Liver (tissue), 9 donors: ENCODE data around the gene SEZ6. TPM values are rescaled to one million over a fixed set of nuclear protein-coding genes. Genes with fewer than 3 reads are reported as not detected.

ENCODE experiments used
- DNase-seq: peaks from one replicate; pipeline ENCODE4 v3.0.0-alpha.2; 2017; ENCODE audit warnings: low spot score
- H3K27ac ChIP-seq, 2 donors: one replicate each; pipeline ENCODE4 v1.7.0; 2013; ENCODE audit warnings: inconsistent platforms in 2 of 2, low read length in 2 of 2, control low read depth in 1 of 2, low read depth in 1 of 2, mild to moderate bottlenecking in 1 of 2
- H3K27me3 ChIP-seq, 4 donors: one replicate each; pipeline versions ENCODE4 v1.6.1 to v1.7.0; 2013; ENCODE audit warnings: low read length in 3 of 4, inconsistent platforms in 1 of 4, mild to moderate bottlenecking in 1 of 4, moderate library complexity in 1 of 4; ENCODE audit not compliant: control insufficient read depth in 4 of 4, insufficient read depth in 4 of 4
- H3K36me3 ChIP-seq, 4 donors: one replicate each; pipeline versions ENCODE4 v1.6.1 to v1.7.0; 2013; ENCODE audit warnings: low read length in 3 of 4, mild to moderate bottlenecking in 3 of 4, low read depth in 1 of 4, moderate library complexity in 1 of 4; ENCODE audit not compliant: control insufficient read depth in 4 of 4, insufficient read depth in 3 of 4
- H3K4me1 ChIP-seq, 4 donors: one replicate each; pipeline versions ENCODE4 v1.6.1 to v1.7.0; 2013; ENCODE audit warnings: low read length in 3 of 4, mild to moderate bottlenecking in 3 of 4, moderate library complexity in 1 of 4; ENCODE audit not compliant: control insufficient read depth in 4 of 4, insufficient read depth in 4 of 4
- H3K4me3 ChIP-seq, 3 donors: one replicate each; pipeline versions ENCODE4 v1.6.1 to v1.7.0; 2013; ENCODE audit warnings: low read length in 3 of 3, control low read depth in 1 of 3, low read depth in 1 of 3, mild to moderate bottlenecking in 1 of 3
- H3K9ac ChIP-seq, 2 donors: one replicate each; pipeline ENCODE4 v1.7.0; 2013; ENCODE audit warnings: low read length in 2 of 2, mild to moderate bottlenecking in 2 of 2, moderate library complexity in 2 of 2, control low read depth in 1 of 2, low read depth in 1 of 2
- H3K9me3 ChIP-seq, 4 donors: one replicate each; pipeline versions ENCODE4 v1.6.1 to v1.7.0; 2013; ENCODE audit warnings: low read length in 3 of 4; ENCODE audit not compliant: control insufficient read depth in 4 of 4
- EGR1 ChIP-seq, 2 donors: IDR thresholded peaks; 2 replicates each; pipeline ENCODE4 v1.6.1; 2016 to 2018; ENCODE audit warnings: antibody characterized with exemption in 2 of 2, low read depth in 2 of 2
- FOXA1 ChIP-seq: IDR thresholded peaks from 2 replicates; pipeline ENCODE4 v1.6.1; 2016; ENCODE audit warnings: antibody characterized with exemption
- FOXA2 ChIP-seq: IDR thresholded peaks from 2 replicates; pipeline ENCODE4 v1.6.1; 2016; ENCODE audit warnings: antibody characterized with exemption
- GABPA ChIP-seq, 2 donors: IDR thresholded peaks in 1 of 2; conservative IDR thresholded peaks in 1 of 2; 2 replicates each; pipeline ENCODE4 v1.6.1; 2016; ENCODE audit warnings: antibody characterized with exemption in 2 of 2, mild to moderate bottlenecking in 1 of 2, moderate library complexity in 1 of 2
- HNF4A ChIP-seq, 2 donors: conservative IDR thresholded peaks; 2 replicates each; pipeline ENCODE4 v1.6.1; 2016; ENCODE audit warnings: antibody characterized with exemption in 2 of 2, mild to moderate bottlenecking in 2 of 2
- JUND ChIP-seq, 2 donors: IDR thresholded peaks; 2 replicates each; pipeline ENCODE4 v1.6.1; 2016; ENCODE audit warnings: antibody characterized with exemption in 2 of 2
- NR2F2 ChIP-seq: IDR thresholded peaks from 2 replicates; pipeline ENCODE4 v1.6.1; 2016; ENCODE audit warnings: antibody characterized with exemption
- RAD21 ChIP-seq, 2 donors: IDR thresholded peaks; 2 replicates each; pipeline ENCODE4 v1.6.1; 2016; ENCODE audit warnings: antibody characterized with exemption in 2 of 2, mild to moderate bottlenecking in 2 of 2
- YY1 ChIP-seq: IDR thresholded peaks from 2 replicates; pipeline ENCODE4 v1.6.1; 2016; ENCODE audit warnings: antibody characterized with exemption, mild to moderate bottlenecking
- WGBS: extraction: QIAGEN DNeasy Blood & Tissue Kit; methylation state at CpG from one replicate; pipeline ENCODE4 v1.1.7; 2013; 5-methylcytosine and 5-hydroxymethylcytosine counted together
- polyA plus RNA-seq, 2 donors: library from polyadenylated mRNA; stranded (reverse) in 1 of 2; unstranded in 1 of 2; fragments of 200-250 nt in 1 of 2; fragments of >200 nt in 1 of 2; fragmentation: Nextera tagmentation in 1 of 2; extraction: Ambion mirVana in 1 of 2; gene quantifications; one replicate each; pipeline versions ENCODE4 v1.2.1 to v1.2.3, GENCODE V29; 2013 to 2015
- total RNA-seq, 2 donors: library from RNA; depleted of rRNA; stranded (reverse); fragments of >200 nt; gene quantifications; one replicate each; pipeline ENCODE4 v1.2.3, GENCODE V29; 2014
- TF ChIP-seq, protein P1 (sequence below): IDR thresholded peaks from 2 replicates; pipeline ENCODE4 v1.6.1; 2016; ENCODE audit warnings: antibody characterized with exemption
- TF ChIP-seq, protein P2 (sequence below): IDR thresholded peaks from 2 replicates; pipeline ENCODE4 v1.6.1; 2016; ENCODE audit warnings: antibody characterized with exemption, mild to moderate bottlenecking
- TF ChIP-seq, protein P3 (sequence below): fragments of 150-350 bp; IDR thresholded peaks from 2 replicates; pipeline ENCODE4 v1.5.1; 2017; ENCODE audit warnings: improper control_type of control experiment, low read depth, low read length; ENCODE audit not compliant: missing input control
- TF ChIP-seq, protein P4 (sequence below): IDR thresholded peaks from 2 replicates; pipeline ENCODE4 v1.6.1; 2016; ENCODE audit warnings: antibody characterized with exemption
- TF ChIP-seq, protein P5 (sequence below): IDR thresholded peaks from 2 replicates; pipeline ENCODE4 v1.6.1; 2016; ENCODE audit warnings: antibody characterized with exemption
- donor health status: healthy.
- donor health status: healthy.
- donor health status: healthy.
- donor health status: healthy.
- donor health status: healthy.

Gene SEZ6
- total and polyA plus RNA-seq, 4 donors, result 0.39 TPM; not detected in 3

DNA sequence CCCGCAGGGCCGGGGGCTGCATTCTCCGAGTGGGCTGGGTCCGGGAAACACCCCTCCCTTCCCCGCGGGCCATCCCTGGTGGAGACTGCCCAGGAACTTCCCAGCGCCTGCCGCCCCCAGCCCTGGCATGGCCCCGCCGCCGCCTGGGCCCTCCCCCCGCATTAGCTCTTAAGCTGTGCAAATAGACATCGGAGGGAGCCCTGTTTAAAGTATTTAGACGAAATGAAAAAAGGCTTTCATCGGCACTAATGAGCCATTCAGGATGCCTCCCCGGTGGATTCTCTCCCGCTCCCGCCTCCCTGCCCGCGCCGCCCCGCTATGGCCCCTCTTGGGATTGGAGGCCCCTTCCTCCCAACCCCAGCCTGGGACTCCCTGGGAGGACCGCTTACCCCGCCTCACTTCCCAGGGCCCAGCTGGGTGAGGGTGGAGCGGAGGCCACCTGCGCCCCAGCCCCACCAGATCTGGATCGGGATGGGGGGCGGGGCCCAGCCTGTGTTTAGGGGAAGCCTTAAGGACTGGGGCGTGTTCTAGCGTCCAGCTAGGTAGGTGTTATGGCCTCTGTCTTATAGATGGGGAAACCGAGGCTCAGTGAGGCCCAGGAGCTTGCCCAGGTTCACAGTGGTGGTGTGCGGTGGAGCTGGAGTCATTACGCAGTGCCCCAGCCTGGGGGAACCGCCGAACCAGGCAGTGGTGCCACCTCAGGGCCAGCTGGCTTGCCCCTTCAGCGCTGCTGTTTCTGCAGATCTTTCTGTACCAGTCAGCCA, 19.7 kb downstream of the SEZ6 start:
- Histone ChIP-seq H3K27ac (no peak overlapping the region), H3K4me1 (peaks cover 0 to 5% (median 2%) of the 10 kb centered on the region in 4 donors), H3K9ac (no peak overlapping the region), H3K4me3 (no peak overlapping the region), H3K9me3 (no peaks in the 10 kb centered on the region), H3K27me3 (no peaks in the 10 kb centered on the region), H3K36me3 (no peaks in the 10 kb centered on the region)
- DNase-seq, result no peak
- TF ChIP-seq FOXA1 (no peak), HNF4A (conservative IDR thresholded peaks at IDR 0.05) (no peak), EGR1 (IDR thresholded peaks at IDR 0.05; ENCODE audit: low read depth in 2 of 2) (no peak), NR2F2 (no peak), GABPA (IDR thresholded peaks at IDR 0.05 in 1 of 2, conservative IDR thresholded peaks at IDR 0.05 in 1 of 2) (no peak), YY1 (no peak), JUND (IDR thresholded peaks at IDR 0.05) (no peak), RAD21 (IDR thresholded peaks at IDR 0.05) (no peak), FOXA2 (no peak)
- TF ChIP-seq, protein P1, sequence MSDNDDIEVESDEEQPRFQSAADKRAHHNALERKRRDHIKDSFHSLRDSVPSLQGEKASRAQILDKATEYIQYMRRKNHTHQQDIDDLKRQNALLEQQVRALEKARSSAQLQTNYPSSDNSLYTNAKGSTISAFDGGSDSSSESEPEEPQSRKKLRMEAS, result no peak
- TF ChIP-seq, protein P2, sequence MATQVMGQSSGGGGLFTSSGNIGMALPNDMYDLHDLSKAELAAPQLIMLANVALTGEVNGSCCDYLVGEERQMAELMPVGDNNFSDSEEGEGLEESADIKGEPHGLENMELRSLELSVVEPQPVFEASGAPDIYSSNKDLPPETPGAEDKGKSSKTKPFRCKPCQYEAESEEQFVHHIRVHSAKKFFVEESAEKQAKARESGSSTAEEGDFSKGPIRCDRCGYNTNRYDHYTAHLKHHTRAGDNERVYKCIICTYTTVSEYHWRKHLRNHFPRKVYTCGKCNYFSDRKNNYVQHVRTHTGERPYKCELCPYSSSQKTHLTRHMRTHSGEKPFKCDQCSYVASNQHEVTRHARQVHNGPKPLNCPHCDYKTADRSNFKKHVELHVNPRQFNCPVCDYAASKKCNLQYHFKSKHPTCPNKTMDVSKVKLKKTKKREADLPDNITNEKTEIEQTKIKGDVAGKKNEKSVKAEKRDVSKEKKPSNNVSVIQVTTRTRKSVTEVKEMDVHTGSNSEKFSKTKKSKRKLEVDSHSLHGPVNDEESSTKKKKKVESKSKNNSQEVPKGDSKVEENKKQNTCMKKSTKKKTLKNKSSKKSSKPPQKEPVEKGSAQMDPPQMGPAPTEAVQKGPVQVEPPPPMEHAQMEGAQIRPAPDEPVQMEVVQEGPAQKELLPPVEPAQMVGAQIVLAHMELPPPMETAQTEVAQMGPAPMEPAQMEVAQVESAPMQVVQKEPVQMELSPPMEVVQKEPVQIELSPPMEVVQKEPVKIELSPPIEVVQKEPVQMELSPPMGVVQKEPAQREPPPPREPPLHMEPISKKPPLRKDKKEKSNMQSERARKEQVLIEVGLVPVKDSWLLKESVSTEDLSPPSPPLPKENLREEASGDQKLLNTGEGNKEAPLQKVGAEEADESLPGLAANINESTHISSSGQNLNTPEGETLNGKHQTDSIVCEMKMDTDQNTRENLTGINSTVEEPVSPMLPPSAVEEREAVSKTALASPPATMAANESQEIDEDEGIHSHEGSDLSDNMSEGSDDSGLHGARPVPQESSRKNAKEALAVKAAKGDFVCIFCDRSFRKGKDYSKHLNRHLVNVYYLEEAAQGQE, result no peak
- TF ChIP-seq, protein P3, sequence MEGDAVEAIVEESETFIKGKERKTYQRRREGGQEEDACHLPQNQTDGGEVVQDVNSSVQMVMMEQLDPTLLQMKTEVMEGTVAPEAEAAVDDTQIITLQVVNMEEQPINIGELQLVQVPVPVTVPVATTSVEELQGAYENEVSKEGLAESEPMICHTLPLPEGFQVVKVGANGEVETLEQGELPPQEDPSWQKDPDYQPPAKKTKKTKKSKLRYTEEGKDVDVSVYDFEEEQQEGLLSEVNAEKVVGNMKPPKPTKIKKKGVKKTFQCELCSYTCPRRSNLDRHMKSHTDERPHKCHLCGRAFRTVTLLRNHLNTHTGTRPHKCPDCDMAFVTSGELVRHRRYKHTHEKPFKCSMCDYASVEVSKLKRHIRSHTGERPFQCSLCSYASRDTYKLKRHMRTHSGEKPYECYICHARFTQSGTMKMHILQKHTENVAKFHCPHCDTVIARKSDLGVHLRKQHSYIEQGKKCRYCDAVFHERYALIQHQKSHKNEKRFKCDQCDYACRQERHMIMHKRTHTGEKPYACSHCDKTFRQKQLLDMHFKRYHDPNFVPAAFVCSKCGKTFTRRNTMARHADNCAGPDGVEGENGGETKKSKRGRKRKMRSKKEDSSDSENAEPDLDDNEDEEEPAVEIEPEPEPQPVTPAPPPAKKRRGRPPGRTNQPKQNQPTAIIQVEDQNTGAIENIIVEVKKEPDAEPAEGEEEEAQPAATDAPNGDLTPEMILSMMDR, result no peak
- TF ChIP-seq, protein P4, sequence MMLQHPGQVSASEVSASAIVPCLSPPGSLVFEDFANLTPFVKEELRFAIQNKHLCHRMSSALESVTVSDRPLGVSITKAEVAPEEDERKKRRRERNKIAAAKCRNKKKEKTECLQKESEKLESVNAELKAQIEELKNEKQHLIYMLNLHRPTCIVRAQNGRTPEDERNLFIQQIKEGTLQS, result no peak
- TF ChIP-seq, protein P5, sequence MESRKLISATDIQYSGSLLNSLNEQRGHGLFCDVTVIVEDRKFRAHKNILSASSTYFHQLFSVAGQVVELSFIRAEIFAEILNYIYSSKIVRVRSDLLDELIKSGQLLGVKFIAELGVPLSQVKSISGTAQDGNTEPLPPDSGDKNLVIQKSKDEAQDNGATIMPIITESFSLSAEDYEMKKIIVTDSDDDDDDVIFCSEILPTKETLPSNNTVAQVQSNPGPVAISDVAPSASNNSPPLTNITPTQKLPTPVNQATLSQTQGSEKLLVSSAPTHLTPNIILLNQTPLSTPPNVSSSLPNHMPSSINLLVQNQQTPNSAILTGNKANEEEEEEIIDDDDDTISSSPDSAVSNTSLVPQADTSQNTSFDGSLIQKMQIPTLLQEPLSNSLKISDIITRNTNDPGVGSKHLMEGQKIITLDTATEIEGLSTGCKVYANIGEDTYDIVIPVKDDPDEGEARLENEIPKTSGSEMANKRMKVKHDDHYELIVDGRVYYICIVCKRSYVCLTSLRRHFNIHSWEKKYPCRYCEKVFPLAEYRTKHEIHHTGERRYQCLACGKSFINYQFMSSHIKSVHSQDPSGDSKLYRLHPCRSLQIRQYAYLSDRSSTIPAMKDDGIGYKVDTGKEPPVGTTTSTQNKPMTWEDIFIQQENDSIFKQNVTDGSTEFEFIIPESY, result no peak
- WGBS, result 61% methylated on average over 36 of the region's 36 CpGs
